Measurements from ENCODE around the gene IRF7.

Gene IRF7

DNA sequence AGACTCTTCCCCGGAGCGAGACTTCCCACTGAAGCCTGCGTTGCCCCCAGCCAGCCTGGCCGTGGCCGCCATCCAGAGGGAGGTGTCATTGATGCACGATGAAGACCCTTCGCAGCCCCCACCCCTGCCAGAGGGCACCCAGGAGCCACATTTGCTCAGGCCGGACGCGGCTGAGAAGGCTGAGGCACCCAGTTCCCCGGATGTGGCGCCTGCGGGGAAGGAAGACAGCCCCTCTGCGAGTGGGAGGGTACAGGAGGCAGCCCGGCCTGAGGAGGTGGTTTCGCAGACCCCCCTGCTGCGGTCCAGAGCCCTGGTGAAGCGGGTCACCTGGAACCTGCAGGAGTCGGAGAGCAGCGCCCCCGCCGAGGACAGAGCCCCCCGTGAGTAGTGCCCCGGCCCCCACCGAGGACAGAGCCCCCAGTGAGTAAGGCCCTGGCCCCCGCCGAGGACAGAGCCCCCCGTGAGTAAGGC is 6.4 kb downstream of the IRF7 start:
- Mint-ChIP-seq H3K27me3 (no peaks in the 10 kb centered on the region), H3K36me3 (peaks cover 30% of the 10 kb centered on the region), H3K4me3 (no peak overlapping the region)

GRCh38 chr11:608791-609251 is 6.9 kb downstream of the IRF7 start:
- ATAC-seq: no peak
- H3K27me3 Mint-ChIP-seq: no peaks in the 10 kb centered on the region
- no peak overlapping the region for H3K27ac Mint-ChIP-seq
- peaks cover 35% of the 10 kb centered on the region for H3K36me3 Mint-ChIP-seq
- H3K9me3 Mint-ChIP-seq: no peaks in the 10 kb centered on the region
- H3K4me1 Mint-ChIP-seq: peaks cover 16% of the 10 kb centered on the region
- H3K4me3 Mint-ChIP-seq: no peak overlapping the region

More for the DNA sequence above, 6.4 kb downstream of the IRF7 start:
- no peaks in the 10 kb centered on the region for H3K9me3 Mint-ChIP-seq
- ATAC-seq: no peak
- peaks cover 22% of the 10 kb centered on the region for H3K4me1 Mint-ChIP-seq
- H3K27ac Mint-ChIP-seq: no peak overlapping the region

DNA sequence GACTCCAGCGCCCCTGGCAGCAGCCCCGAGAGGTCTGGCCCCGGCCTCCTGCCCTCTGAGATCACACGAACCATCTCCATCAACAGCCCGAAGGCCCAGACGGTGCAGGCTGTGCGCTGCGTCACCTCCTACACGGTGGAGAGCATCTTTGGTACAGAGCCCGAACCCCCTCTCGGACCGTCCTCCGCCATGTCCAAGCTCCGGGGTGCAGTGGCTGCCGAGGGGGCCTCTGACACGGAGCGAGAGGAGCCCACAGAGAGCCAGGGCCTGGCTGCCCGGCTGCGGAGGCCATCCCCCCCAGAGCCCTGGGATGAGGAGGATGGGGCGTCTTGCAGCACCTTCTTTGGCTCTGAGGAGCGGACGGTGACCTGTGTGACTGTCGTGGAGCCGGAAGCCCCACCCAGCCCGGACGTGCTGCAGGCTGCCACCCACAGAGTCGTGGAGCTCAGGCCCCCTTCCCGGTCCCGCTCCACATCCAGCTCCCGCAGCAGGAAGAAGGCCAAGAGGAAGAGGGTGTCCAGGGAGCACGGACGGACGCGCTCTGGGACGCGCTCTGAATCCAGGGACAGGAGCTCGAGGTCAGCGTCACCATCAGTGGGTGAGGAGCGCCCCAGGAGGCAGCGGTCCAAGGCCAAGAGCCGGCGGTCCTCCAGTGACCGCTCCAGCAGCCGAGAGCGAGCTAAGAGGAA is 7.6 kb downstream of the IRF7 start:
- ATAC-seq: no peak
- Mint-ChIP-seq H3K27ac (no peak overlapping the region), H3K36me3 (peaks cover 36% of the 10 kb centered on the region), H3K4me3 (no peak overlapping the region), H3K27me3 (no peaks in the 10 kb centered on the region), H3K9me3 (no peaks in the 10 kb centered on the region), H3K4me1 (peaks cover 9% of the 10 kb centered on the region)

DNA sequence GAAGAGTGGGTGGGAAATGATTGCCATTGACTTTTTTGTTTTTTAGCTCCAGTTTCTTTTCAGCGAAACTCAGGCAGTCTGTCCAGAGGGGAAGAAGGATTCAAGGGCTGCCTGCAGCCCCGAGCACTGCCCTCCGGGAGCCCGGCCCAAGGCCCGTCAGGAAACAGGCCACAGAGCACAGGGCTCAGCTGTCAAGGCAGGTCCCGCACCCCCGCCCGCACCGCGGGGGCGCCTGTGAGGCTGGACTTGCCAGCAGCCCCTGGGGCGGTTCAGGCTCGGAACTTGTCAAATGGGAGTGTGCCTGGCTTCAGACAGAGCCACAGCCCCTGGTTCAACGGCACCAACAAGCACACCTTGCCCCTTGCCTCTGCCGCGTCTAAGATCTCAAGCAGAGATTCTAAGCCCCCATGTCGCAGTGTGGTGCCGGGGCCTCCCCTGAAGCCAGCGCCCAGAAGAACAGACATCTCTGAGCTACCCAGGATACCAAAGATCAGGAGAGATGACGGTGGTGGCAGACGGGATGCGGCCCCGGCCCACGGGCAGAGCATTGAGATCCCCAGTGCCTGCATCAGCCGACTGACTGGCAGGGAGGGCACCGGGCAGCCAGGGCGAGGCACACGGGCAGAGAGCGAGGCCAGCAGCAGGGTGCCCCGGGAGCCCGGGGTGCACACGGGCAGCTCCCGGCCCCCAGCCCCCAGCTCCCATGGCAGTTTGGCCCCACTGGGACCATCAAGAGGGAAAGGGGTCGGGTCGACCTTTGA is 8.6 kb downstream of the IRF7 start:
- H3K36me3 Mint-ChIP-seq: peaks cover 37% of the 10 kb centered on the region
- no peaks in the 10 kb centered on the region for H3K27me3 Mint-ChIP-seq
- no peak overlapping the region for H3K27ac Mint-ChIP-seq
- H3K9me3 Mint-ChIP-seq: no peaks in the 10 kb centered on the region
- H3K4me1 Mint-ChIP-seq: no peaks in the 10 kb centered on the region
- no peak for ATAC-seq
- no peak overlapping the region for H3K4me3 Mint-ChIP-seq

- Mint-ChIP-seq H3K27ac (no peak overlapping the region), H3K9me3 (no peaks in the 10 kb centered on the region), H3K27me3 (no peaks in the 10 kb centered on the region), H3K36me3 (peaks cover 47% of the 10 kb centered on the region), H3K4me3 (no peak overlapping the region), H3K4me1 (no peaks in the 10 kb centered on the region)
- no peak for ATAC-seq
Measured at GRCh38 chr11:606245-606644, 9.5 kb downstream of the IRF7 start.

- ATAC-seq: no peak
- H3K27me3 Mint-ChIP-seq: no peaks in the 10 kb centered on the region
- no peaks in the 10 kb centered on the region for H3K4me1 Mint-ChIP-seq
- peaks cover 42% of the 10 kb centered on the region for H3K36me3 Mint-ChIP-seq
- H3K4me3 Mint-ChIP-seq: no peak overlapping the region
- H3K9me3 Mint-ChIP-seq: no peaks in the 10 kb centered on the region
- no peak overlapping the region for H3K27ac Mint-ChIP-seq
Measured at GRCh38 chr11:605286-606129, 10.2 kb downstream of the IRF7 start.

DNA sequence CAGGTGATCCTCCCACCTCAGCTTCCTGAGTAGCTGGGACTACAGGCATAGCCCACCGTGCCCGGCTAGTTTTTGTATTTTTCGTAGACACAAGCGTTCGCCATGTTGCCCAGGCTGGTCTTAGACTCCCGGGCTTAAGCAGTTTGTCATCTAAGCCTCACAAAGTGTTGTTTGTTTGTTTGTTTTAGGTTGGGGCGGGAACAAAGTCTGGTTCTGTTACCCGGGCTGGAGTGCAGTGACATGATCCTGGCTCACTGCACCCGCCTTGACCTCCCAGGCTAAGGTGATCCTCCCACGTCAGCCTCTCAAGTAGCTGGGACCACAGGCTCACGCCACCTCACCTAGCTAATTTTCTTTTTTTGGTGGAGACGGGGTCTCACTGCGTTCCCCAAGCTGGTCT is 12.6 kb downstream of the IRF7 start:
- Mint-ChIP-seq H3K4me1 (no peaks in the 10 kb centered on the region), H3K9me3 (no peaks in the 10 kb centered on the region), H3K27ac (no peak overlapping the region), H3K4me3 (no peak overlapping the region), H3K36me3 (peaks cover 34% of the 10 kb centered on the region), H3K27me3 (no peaks in the 10 kb centered on the region)
- ATAC-seq: no peak

DNA sequence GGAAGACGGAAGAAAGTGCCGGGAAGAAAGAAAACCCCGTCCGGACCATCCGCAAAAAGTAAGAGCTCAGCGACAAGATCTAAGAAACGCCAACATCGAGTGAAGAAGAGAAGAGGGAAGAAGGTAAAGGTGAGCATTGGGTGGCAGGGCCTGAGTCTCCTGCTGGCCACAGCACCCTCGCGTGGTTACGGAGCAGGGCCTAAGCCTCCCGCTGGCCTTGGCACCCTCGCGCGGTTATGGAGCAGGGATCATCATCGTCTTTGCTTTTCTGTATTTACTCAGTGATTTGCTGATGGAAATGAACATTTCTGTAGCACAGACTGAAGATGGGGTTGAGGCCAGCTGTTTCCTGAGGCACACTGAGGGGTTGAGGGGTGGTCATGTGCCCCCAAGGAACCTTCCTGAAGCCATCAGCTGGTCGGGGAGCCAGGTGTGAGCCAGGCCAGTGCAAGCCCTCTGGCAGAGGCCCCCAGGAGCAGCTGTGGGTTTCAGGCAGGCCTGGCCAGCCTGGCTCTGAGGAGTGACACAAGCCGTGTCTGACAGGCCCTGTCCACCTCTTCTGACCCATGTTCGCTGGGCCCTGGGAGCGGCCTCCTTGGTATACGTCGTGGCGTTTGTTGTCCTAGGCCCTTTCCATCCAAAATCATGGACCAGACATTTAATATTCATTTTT is 14.0 kb downstream of the IRF7 start:
- Mint-ChIP-seq H3K27me3 (no peaks in the 10 kb centered on the region), H3K9me3 (no peaks in the 10 kb centered on the region), H3K4me3 (no peak overlapping the region), H3K27ac (no peak overlapping the region), H3K4me1 (no peaks in the 10 kb centered on the region), H3K36me3 (peaks cover 33% of the 10 kb centered on the region)
- ATAC-seq: no peak

- Mint-ChIP-seq H3K36me3 (peaks cover 31% of the 10 kb centered on the region), H3K4me1 (no peaks in the 10 kb centered on the region), H3K27me3 (no peaks in the 10 kb centered on the region), H3K4me3 (no peak overlapping the region), H3K27ac (no peak overlapping the region), H3K9me3 (no peaks in the 10 kb centered on the region)
- ATAC-seq: no peak
Measured at GRCh38 chr11:598005-598680, 17.6 kb downstream of the IRF7 start.

DNA sequence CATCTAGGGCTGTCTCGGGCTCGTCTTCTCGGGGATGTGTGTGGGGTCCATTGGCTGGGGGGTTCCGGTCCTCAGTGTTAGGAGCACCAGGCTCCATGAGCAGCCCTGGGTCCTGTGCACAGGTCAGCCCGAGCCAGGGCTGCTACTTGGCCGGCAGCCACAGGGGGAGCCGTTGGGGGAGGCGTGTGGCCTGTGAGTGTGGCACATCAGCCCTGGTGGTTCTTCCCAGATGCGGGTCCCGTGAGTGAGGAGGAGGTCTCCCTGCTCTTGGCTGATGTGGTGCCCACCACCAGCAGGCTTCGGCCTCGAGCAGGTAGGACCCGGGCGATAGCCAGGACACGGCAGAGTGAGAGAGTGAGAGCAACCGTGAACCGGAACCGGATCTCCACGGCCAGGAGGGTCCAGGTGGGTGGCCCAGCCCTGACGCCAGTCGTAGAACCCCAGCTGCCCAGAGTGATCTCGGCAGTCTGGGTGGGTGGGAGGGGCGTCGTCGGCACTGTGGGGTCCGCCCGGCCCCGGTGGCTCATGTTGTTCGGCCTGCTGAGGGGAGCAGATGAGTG is 18.5 kb downstream of the IRF7 start:
- Mint-ChIP-seq H3K27ac (no peak overlapping the region), H3K36me3 (peaks cover 40% of the 10 kb centered on the region)
- no peak for ATAC-seq

GRCh38 chr11:596374-596773 is 19.4 kb downstream of the IRF7 start:
- no peak overlapping the region for H3K4me3 Mint-ChIP-seq
- peaks cover 35% of the 10 kb centered on the region for H3K36me3 Mint-ChIP-seq
- no peaks in the 10 kb centered on the region for H3K9me3 Mint-ChIP-seq
- H3K4me1 Mint-ChIP-seq: no peaks in the 10 kb centered on the region
- no peak overlapping the region for H3K27ac Mint-ChIP-seq
- H3K27me3 Mint-ChIP-seq: no peaks in the 10 kb centered on the region
- ATAC-seq: no peak

More for the DNA sequence above, 18.5 kb downstream of the IRF7 start:
- Mint-ChIP-seq H3K4me1 (no peaks in the 10 kb centered on the region), H3K9me3 (no peaks in the 10 kb centered on the region), H3K4me3 (no peak overlapping the region), H3K27me3 (no peaks in the 10 kb centered on the region)

GRCh38 chr11:595400-595799 is 20.4 kb downstream of the IRF7 start:
- Mint-ChIP-seq H3K27me3 (no peaks in the 10 kb centered on the region), H3K4me1 (no peaks in the 10 kb centered on the region), H3K27ac (no peak overlapping the region)

GRCh38 chr11:593347-593746 is 22.4 kb downstream of the IRF7 start:
- peaks cover 7% of the 10 kb centered on the region for H3K4me1 Mint-ChIP-seq
- H3K27me3 Mint-ChIP-seq: no peaks in the 10 kb centered on the region
- ATAC-seq: no peak
- H3K4me3 Mint-ChIP-seq: no peak overlapping the region
- H3K9me3 Mint-ChIP-seq: no peaks in the 10 kb centered on the region
- H3K27ac Mint-ChIP-seq: no peak overlapping the region
- peaks cover 57% of the 10 kb centered on the region for H3K36me3 Mint-ChIP-seq

More at GRCh38 chr11:595400-595799, 20.4 kb downstream of the IRF7 start:
- no peak overlapping the region for H3K4me3 Mint-ChIP-seq
- no peaks in the 10 kb centered on the region for H3K9me3 Mint-ChIP-seq
- H3K36me3 Mint-ChIP-seq: peaks cover 39% of the 10 kb centered on the region
- ATAC-seq: no peak

GRCh38 chr11:592918-593317 is 22.8 kb downstream of the IRF7 start:
- H3K4me3 Mint-ChIP-seq: no peak overlapping the region
- H3K27me3 Mint-ChIP-seq: no peaks in the 10 kb centered on the region
- no peak for ATAC-seq
- peaks cover 7% of the 10 kb centered on the region for H3K4me1 Mint-ChIP-seq
- no peak overlapping the region for H3K27ac Mint-ChIP-seq
- peaks cover 60% of the 10 kb centered on the region for H3K36me3 Mint-ChIP-seq
- H3K9me3 Mint-ChIP-seq: no peaks in the 10 kb centered on the region
